ENCODE results near the gene HMGN2. TPM values are rescaled to one million over a fixed set of nuclear protein-coding genes. Genes with fewer than 3 reads are reported as not detected.
"Not testable (repeated sequence)": the region's sequence is repeated elsewhere in the genome, so short reads cannot be mapped to it uniquely, and the experiment has no call there.

The HMGN2 gene
- total RNA-seq, 2 donors from 2014 or later = 125 to 165 TPM

GRCh38 chr1:26474818-26475217 is 2.6 kb downstream of the HMGN2 start:
- intact Hi-C loops (cut with DNase I) = no loop called here
- no peak for ATAC-seq
- DNase-seq = no peak

- DNase-seq = no peak
- no peak for ATAC-seq
- intact Hi-C loops (cut with DNase I) = no loop called here
Measured at GRCh38 chr1:26475989-26476388, 3.7 kb downstream of the HMGN2 start.

GRCh38 chr1:26476958-26477357 is 4.7 kb downstream of the HMGN2 start:
- no peak for ATAC-seq
- intact Hi-C loops (cut with DNase I) = no loop called here
- no peak for DNase-seq

- intact Hi-C loops (cut with DNase I) = no loop called here
- ATAC-seq = no peak
- no peak for DNase-seq
Measured at GRCh38 chr1:26477446-26478152, 5.4 kb downstream of the HMGN2 start.

GRCh38 chr1:26478159-26478558 is 5.9 kb downstream of the HMGN2 start:
- intact Hi-C loops (cut with DNase I) = no loop called here
- DNase-seq (no peak), ATAC-seq (no peak)

GRCh38 chr1:26478988-26479387 is 6.7 kb downstream of the HMGN2 start:
- intact Hi-C loops (cut with DNase I) = no loop called here
- ATAC-seq (no peak), DNase-seq (no peak)

GRCh38 chr1:26482921-26483320 is 10.7 kb downstream of the HMGN2 start:
- DNase-seq (no peak), ATAC-seq (no peak)
- intact Hi-C loops (cut with DNase I) = no loop called here

GRCh38 chr1:26483980-26484379 is 11.7 kb downstream of the HMGN2 start:
- intact Hi-C loops (cut with DNase I) = no loop called here
- ATAC-seq = no peak
- DNase-seq = no peak

- intact Hi-C loops (cut with DNase I) = no loop called here
- ATAC-seq = no peak
- no peak for DNase-seq
Measured at GRCh38 chr1:26490155-26490554, 17.9 kb downstream of the HMGN2 start.

GRCh38 chr1:26493267-26493666 is 21.0 kb downstream of the HMGN2 start:
- ATAC-seq (no peak), DNase-seq (no peak)
- intact Hi-C loops (cut with DNase I) = no loop called here

GRCh38 chr1:26493938-26494337 is 21.7 kb downstream of the HMGN2 start:
- intact Hi-C loops (cut with DNase I) = no loop called here
- ATAC-seq (no peak), DNase-seq (no peak)

- intact Hi-C loops (cut with DNase I) = no loop called here
- ATAC-seq (no peak), DNase-seq (no peak)
Measured at GRCh38 chr1:26496861-26497260, 24.6 kb downstream of the HMGN2 start.

- intact Hi-C loops (cut with DNase I) = no loop called here
- no peak for ATAC-seq
- DNase-seq = no peak
Measured at GRCh38 chr1:26498894-26499293, 26.7 kb downstream of the HMGN2 start.

GRCh38 chr1:26500488-26501175 is 28.4 kb downstream of the HMGN2 start:
- intact Hi-C loops (cut with DNase I) = loop anchor here in 1 of 2 donors (2.0 to 10.0 kb wide), 2 partner anchors 28 to 284 kb away; partner anchors contain the start of genes HMGN2 and PIGV
- peak; percentile 95 for ATAC-seq
- DNase-seq = peak; percentile 69

GRCh38 chr1:26510711-26511110 is 38.5 kb downstream of the HMGN2 start:
- DNase-seq; ATAC-seq; intact Hi-C loops (cut with DNase I): not testable (repeated sequence)

- ATAC-seq, DNase-seq: not testable (repeated sequence)
Measured at GRCh38 chr1:26515836-26516235, 43.6 kb downstream of the HMGN2 start.

GRCh38 chr1:26516987-26517765 is 44.9 kb downstream of the HMGN2 start:
- intact Hi-C loops (cut with DNase I) = no loop called here
- no peak for ATAC-seq
- no peak for DNase-seq

More at GRCh38 chr1:26515836-26516235, 43.6 kb downstream of the HMGN2 start:
- intact Hi-C loops (cut with DNase I) = not testable (repeated sequence)

GRCh38 chr1:26517766-26518049 is 45.5 kb downstream of the HMGN2 start:
- ATAC-seq (no peak), DNase-seq (no peak)
- intact Hi-C loops (cut with DNase I) = no loop called here

- intact Hi-C loops (cut with DNase I) = no loop called here
- DNase-seq (no peak), ATAC-seq (no peak)
Measured at GRCh38 chr1:26518355-26518754, 46.1 kb downstream of the HMGN2 start.

- intact Hi-C loops (cut with DNase I) = no loop called here
- DNase-seq = no peak
- no peak for ATAC-seq
Measured at GRCh38 chr1:26520339-26520738, 48.1 kb downstream of the HMGN2 start.
